NB4 (cell line): Measurements from ENCODE around the gene EXTL1.

ENCODE experiments used
- DNase-seq: peaks from one replicate; pipeline ENCODE4 v3.0.0; 2010; ENCODE audit warnings: low read depth
- H3K4me3 ChIP-seq: one replicate; pipeline ENCODE4 v1.5.1; 2011; ENCODE audit warnings: mild to moderate bottlenecking, low read depth, low read length, moderate library complexity
- MYC ChIP-seq: IDR thresholded peaks from 2 replicates; pipeline ENCODE4 v1.6.1; 2011; ENCODE audit warnings: low read depth, low read length
- POLR2A ChIP-seq: IDR thresholded peaks from 2 replicates; pipeline ENCODE4 v1.6.1; 2011; ENCODE audit warnings: mild to moderate bottlenecking; ENCODE audit not compliant: insufficient read length; ENCODE audit errors: extremely low read depth
- TF ChIP-seq, protein P1 (sequence below): IDR thresholded peaks from 2 replicates; pipeline ENCODE4 v1.6.1; 2011; ENCODE audit warnings: low read depth, low read length
- TF ChIP-seq, protein P2 (sequence below): IDR thresholded peaks from one replicate; pipeline ENCODE4 v1.5.1; 2012; ENCODE audit warnings: low read depth, low read length

The EXTL1 gene

DNA sequence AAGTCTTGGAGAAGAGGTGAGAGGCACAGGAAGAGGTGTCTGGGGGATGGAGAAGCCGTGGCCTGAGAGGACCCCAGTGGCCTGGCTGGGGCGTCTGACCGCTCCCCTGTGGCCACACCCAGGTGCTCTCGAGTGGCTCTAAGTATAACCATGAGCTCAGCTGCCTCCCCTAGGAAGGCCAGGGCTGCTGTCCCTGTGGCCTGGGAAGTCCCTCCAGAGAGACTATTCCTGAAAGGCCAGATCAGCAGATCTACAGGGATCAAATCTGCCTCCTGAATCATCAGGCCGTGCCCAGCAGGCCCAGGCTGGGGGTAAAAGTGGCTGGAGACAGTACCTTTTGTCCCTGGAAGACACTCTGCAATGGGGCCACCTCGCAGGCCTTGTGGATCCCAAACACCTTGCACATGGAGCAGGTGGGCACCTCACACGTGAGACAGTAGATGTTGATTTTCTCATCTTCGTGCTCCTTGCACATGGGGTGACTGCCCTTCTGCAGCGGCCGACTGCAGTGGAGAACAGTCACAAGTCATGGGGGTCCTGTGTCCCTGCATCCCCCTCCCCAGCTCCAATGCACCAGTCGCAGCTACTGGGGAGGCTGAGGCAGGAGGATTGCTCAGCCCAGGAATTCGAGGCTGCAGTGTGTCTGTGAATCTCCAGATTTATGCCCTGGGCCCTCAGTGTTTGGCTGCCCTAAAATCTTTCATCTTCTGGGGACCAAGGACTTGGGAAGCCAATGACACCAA is 39.4 kb downstream of the EXTL1 start:
- no peak for DNase-seq
- TF ChIP-seq POLR2A (no peak), MYC (no peak)
- TF ChIP-seq, protein P1, sequence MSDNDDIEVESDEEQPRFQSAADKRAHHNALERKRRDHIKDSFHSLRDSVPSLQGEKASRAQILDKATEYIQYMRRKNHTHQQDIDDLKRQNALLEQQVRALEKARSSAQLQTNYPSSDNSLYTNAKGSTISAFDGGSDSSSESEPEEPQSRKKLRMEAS = no peak
- TF ChIP-seq, protein P2, sequence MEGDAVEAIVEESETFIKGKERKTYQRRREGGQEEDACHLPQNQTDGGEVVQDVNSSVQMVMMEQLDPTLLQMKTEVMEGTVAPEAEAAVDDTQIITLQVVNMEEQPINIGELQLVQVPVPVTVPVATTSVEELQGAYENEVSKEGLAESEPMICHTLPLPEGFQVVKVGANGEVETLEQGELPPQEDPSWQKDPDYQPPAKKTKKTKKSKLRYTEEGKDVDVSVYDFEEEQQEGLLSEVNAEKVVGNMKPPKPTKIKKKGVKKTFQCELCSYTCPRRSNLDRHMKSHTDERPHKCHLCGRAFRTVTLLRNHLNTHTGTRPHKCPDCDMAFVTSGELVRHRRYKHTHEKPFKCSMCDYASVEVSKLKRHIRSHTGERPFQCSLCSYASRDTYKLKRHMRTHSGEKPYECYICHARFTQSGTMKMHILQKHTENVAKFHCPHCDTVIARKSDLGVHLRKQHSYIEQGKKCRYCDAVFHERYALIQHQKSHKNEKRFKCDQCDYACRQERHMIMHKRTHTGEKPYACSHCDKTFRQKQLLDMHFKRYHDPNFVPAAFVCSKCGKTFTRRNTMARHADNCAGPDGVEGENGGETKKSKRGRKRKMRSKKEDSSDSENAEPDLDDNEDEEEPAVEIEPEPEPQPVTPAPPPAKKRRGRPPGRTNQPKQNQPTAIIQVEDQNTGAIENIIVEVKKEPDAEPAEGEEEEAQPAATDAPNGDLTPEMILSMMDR = no peak
- H3K4me3 ChIP-seq = no peak overlapping the region

DNA sequence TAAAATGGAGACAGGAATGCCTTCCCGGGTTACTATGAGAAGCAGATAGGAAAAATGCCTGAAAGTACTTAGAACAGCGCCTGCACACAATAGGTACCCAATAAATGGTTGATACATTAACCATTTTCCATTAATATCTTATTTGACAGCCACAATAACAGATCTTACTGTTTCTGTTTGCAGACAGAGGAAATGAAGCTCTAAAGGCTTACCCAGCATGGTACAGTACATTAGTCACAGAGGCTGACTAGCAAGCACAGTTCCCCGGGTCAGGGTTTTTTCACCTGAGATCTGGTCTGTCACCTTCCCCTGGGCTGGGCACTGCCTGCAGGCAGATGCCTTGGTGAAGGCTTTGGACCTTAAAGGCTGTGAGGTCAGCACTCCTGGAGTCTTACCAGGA is 43.0 kb downstream of the EXTL1 start:
- H3K4me3 ChIP-seq = no peak overlapping the region
- DNase-seq = no peak
- TF ChIP-seq, protein P1 = no peak
- TF ChIP-seq MYC = no peak
- TF ChIP-seq POLR2A = no peak
- TF ChIP-seq, protein P2 = no peak

DNA sequence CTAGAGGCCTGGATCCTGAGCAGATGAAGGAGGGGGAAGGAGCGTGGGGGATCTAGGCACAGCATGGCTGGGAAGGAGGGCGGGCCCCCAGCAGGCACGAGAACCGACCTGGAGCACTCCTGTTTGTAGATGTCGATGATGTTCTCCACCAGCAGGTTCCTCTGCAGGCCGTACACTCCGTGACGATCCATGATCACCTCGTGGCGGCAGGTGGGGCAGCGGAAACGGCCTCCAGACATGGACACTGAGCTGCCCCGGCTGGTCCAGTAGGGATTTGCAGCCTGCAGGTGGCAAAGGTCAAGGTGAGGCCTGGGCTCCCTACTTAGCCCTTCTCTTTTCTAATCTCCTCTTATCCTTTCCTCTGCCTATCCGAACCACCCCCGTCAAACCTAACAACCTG is 44.6 kb downstream of the EXTL1 start:
- no peak for TF ChIP-seq POLR2A
- TF ChIP-seq, protein P2 = no peak
- TF ChIP-seq, protein P1 = no peak
- TF ChIP-seq MYC = no peak
- DNase-seq = no peak
- no peak overlapping the region for H3K4me3 ChIP-seq

DNA sequence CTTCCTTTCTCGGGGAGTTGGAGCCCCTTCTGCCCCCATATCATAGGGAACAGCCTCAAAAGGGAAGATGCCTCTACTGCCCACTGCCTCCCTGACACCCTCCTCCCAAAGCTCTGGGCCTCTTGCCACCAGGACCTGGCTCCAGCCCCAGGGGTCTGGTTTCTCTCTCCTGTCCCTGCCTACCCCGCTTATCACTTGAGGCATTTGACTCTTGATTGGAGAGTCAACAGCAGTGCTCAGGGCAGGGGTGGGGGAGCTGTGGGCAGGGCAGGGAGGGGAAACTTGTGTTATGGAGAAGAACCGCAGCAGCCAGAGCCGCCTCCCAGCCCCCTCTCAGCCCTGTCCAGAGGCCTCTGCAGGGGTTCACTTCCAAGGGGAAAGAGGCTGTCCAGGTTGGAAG is 45.3 kb downstream of the EXTL1 start:
- TF ChIP-seq, protein P2 = no peak
- TF ChIP-seq MYC = no peak
- no peak overlapping the region for H3K4me3 ChIP-seq
- no peak for DNase-seq

DNA sequence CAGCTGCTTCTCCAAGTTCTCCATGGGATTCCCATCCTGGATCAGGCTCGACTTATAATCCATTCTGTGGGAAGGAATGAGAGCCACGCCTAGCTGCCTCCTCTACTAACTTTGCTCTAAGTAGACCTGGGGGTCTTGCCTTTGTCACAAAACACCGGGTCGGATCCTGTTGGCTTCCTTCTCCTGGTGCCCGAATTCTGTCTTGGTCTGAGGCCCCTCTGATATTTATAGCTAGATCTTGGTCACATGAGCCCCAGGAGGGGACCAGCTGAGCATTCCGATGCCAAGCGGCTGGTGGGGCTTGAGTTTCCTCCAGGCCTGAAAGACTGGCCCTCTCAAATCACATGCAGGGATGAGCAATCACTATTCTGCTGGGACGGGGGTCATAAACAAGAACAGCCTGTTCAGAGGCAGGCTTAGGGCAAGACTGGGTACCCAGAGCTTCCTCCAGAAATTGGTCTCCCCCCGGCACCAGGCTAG is 45.9 kb downstream of the EXTL1 start, which contains the start of gene TRIM63:
TSS of gene TRIM63 (minus strand) at position 199 of the 480 bp plus-strand sequence. CDS start at position 63, 136 bp downstream.
- TF ChIP-seq POLR2A = no peak
- DNase-seq = no peak
- no peak within 1 kb of the TSS for H3K4me3 ChIP-seq

DNA sequence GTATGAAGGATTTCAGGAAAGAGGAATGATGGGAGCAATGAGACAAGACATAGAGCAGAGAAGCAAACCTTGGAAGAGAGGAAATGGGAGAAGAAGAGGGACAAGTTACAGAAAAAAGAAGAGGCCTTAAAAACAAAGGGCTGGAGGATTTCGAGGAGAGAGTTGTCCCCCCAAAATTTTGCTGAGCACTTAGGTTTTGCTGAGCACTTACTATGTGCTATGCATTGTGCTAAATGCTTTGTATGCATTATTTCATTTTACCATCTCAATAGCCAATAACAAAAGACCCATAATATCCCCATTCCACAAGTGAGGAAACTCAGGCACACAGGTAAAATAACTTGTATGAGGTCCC is 48.3 kb downstream of the EXTL1 start:
- TF ChIP-seq, protein P1 = no peak
- no peak for TF ChIP-seq POLR2A
- TF ChIP-seq MYC = no peak
- TF ChIP-seq, protein P2 = no peak
- H3K4me3 ChIP-seq = no peak overlapping the region
- DNase-seq = no peak
